Globus pallidus (tissue), 1 donor: ENCODE data around the gene ADAMTS15.

Experiments used
- DNase-seq: peaks from one replicate; pipeline ENCODE4 v3.0.0-alpha.2; 2015; ENCODE audit warnings: low spot score

Gene ADAMTS15

DNA sequence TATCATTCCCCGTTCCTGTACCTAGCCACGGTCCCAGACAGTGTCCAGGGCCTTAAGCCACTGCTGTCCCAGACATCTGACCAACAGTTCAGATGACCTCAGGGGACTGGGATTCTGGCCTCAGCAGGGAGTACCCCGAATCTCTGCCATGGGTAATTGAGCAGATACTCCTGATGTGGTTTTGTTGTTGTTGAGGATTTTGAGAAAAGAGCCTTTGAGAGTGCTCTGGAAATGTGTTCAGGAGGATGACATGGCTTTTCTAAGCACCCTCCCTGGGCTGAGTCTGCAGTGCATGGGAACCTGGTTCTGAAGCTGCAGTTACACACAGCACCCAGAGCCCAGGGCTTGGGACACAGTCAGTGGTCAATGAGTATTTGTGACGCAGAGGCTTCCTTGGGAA, 30.4 kb downstream of the ADAMTS15 start:
- DNase-seq = no peak

DNA sequence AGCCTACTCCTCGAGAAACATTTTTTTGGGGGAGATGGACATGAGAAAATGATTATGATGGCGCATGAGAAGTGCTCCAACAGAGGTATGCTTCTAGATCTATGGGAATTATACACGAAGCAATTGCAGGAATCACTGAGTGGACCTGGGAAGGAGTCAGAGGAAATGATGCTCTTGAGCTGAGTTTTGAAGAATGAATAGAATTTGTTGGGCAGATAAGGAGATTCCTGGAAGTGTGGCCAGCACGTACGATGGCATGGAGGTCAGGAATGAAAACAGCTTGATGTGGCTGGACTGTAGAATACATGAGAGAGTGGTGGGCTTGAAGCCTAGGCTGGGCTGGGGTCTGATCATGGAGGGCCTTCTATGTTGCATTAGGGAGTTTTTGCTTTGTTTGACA, 31.7 kb downstream of the ADAMTS15 start:
- DNase-seq = no peak

DNA sequence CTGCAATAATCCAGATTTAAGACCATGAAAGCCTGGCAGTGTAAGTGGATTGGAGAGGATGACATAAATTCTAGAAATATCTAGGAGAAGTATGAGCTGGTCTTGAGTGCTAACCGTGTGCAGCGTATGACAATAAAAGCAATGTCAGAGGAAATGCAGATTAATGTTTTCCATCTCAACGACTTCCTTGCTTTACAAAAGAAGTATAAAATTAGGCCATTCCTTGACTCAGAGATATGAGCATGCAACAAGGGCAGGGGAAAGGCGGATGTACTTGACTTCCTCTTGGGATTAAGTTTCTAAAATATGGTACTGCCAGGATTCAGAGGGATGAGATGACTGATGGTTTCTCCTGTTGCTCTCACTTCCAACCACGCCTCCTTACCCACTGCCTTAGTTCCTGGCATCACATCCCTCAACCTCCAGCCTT, 32.3 kb downstream of the ADAMTS15 start:
- DNase-seq = no peak

DNA sequence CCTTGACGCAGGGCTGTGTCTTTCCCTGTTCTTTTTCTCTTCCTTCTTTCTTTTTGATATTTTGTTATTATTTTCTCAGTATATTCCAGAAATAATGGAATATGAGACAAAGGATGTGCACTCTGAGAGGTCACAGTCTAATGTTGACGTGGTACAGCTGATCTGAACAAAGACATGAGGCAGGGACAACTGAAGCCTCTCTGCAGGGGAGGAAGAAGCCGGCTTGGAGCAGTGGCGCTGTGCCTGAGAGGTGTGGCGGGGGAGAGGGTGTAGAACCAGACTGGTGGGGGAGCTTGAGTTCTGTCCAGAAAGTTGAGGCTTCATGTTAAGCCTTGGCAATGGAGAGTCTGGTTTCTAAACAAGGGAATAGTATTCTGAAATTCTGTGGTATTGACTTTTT, 34.7 kb downstream of the ADAMTS15 start:
- DNase-seq = no peak

GRCh38 chr11:130485983-130486382, 37.5 kb downstream of the ADAMTS15 start:
- DNase-seq = no peak

DNA sequence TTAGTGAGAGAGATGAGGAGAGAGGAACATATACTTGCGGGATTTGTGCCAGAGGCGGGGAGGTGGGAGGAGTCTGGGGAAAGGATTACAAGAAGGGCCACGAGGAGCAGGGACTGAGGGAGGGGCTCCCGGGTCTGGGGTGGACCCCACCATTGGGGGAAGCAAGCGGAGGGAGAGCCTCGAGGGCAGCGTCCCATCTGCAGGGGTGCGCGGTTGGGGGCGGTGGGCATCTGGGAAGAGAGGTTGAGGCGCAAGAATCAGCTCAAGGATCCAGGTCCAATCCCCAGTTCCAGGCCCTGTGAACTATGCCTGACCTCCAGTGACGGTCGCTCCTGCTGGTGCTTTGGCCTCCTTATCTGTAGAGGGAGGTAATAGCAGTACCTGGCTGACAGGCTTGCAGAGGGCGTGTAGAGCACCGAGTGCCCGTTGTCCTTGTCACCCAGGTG, 38.0 kb downstream of the ADAMTS15 start:
- no peak for DNase-seq

- DNase-seq = no peak
These were observed 38.8 kb downstream of the ADAMTS15 start for GRCh38 chr11:130486987-130487923.

GRCh38 chr11:130487924-130488815, 39.7 kb downstream of the ADAMTS15 start:
- DNase-seq = no peak

- DNase-seq = no peak
These were observed 40.6 kb downstream of the ADAMTS15 start for GRCh38 chr11:130488848-130489584.

DNA sequence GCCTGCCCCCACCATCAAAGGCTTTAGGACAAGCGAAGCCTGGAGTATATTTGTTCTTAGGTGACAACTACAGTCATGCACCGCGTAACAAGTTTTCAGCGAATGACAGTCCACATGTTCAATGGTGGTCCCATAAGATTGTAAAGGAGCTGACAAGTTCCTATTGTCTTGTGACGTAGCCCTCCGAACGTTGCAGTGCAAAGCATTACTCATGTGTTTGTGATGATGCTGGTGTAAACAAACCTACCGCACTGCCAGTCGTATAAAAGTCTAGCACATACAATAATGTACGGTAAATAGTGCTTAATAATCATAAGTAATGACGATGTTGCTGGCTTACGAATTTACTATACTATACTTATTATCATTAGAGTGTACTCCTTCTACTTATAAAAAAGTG, 41.3 kb downstream of the ADAMTS15 start:
- DNase-seq = no peak

GRCh38 chr11:130490682-130491449, 42.4 kb downstream of the ADAMTS15 start:
- no peak for DNase-seq

- DNase-seq = no peak
These were observed 49.7 kb downstream of the ADAMTS15 start for GRCh38 chr11:130498181-130498580.

DNA sequence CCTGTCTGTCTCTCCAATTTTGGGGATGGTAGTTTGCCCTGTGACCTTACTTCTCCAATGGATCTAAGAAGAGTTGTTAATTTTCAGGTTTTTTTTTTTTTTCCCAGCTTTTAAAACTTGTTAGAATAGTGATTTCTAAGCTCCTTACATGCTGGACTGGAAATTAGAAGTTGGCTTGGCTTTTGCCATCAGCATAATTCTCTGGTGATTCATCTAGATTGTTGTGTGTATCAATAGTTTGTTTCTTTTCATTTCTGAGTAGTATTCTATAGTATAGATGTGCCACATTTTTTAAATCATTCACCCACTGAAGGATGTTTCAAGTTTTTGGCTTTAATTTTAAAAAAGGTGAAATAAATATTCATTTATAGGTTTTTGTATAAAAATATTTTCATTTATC, 51.4 kb downstream of the ADAMTS15 start:
- DNase-seq = no peak

DNA sequence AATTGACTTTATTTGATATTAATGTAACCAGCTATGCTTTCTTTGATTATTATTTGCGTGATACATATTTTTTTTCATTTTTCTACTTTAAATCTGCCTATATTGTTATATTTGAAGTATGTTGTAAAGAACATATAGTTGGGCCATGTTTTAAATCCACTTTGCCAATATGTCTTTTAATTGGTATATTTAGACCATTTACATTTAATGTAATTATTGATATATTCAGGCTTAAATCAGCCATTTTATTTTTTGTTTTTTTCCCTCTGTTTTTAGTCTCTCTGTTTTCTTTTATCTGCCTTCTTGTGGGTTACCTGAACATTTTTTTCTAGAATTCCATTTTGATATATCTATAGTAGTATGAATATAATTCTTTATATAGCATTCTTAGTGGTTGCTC, 55.9 kb downstream of the ADAMTS15 start:
- DNase-seq = no peak

GRCh38 chr11:130508913-130509312, 60.5 kb downstream of the ADAMTS15 start:
- no peak for DNase-seq

GRCh38 chr11:130509942-130510341, 61.5 kb downstream of the ADAMTS15 start:
- no peak for DNase-seq

GRCh38 chr11:130510407-130511006, 62.1 kb downstream of the ADAMTS15 start:
- no peak for DNase-seq

GRCh38 chr11:130511765-130512164, 63.3 kb downstream of the ADAMTS15 start:
- DNase-seq = no peak

- DNase-seq = no peak
These were observed 64.2 kb downstream of the ADAMTS15 start for GRCh38 chr11:130512662-130513061.

- no peak for DNase-seq
These were observed 64.7 kb downstream of the ADAMTS15 start for GRCh38 chr11:130513132-130513531.

DNA sequence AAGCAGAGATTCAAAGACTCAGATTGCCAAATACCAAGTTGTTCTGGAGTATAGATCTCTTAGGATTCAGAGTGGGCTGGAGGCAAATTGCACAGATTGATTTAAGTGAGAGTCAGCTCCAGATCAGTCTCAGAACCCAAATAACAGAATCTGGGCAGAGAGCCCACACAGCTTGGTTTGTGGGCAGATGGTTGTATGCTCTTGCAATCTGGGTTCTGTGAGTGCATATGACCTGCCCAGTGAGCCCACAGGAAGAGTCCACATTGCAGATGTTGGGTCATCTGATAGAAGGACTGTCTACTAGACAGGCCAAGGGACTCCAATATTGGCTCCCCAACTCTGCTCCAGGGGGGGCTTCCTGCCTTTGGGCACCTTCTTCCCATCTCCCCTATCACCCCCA, 65.9 kb downstream of the ADAMTS15 start:
- DNase-seq = no peak
